Measurements from ENCODE around the gene MBD6. TPM values are rescaled to one million over a fixed set of nuclear protein-coding genes. Genes with fewer than 3 reads are reported as not detected.

The MBD6 gene
- polyA plus RNA-seq, 1 donor from 2014 or later, result 6.3 TPM

DNA sequence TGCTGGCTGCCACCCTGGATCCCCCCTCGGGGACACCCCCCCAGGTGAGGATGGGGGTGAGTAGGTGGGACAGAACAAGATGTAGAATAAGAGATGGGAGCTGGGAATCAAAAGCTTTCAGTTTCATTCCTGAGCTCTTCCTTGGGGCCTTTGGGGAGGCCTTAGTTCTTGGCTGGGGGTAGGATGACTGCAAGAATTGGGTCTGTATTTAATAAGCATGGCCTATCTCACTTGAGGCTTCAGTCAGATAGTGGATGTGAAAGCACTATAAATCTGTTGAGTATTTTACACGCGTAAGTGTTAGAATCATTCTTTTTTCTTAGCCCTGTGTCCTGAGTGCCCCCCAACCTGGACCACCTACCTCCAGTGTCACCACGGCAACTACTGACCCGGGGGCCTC lies 4.6 kb downstream of the MBD6 start:
- no peaks in the 10 kb centered on the region for H3K9me3 Mint-ChIP-seq
- H3K27me3 Mint-ChIP-seq, result no peaks in the 10 kb centered on the region
- H3K36me3 Mint-ChIP-seq, result no peaks in the 10 kb centered on the region
- H3K4me3 Mint-ChIP-seq, result peak overlapping the region in 1 of 4 donors; percentile 32
- H3K27ac Mint-ChIP-seq, result peak overlapping the region in 2 of 3 donors; percentile 47 to 72
- peaks cover 11 to 18% (median 15%) of the 10 kb centered on the region in 3 donors for H3K4me1 Mint-ChIP-seq

DNA sequence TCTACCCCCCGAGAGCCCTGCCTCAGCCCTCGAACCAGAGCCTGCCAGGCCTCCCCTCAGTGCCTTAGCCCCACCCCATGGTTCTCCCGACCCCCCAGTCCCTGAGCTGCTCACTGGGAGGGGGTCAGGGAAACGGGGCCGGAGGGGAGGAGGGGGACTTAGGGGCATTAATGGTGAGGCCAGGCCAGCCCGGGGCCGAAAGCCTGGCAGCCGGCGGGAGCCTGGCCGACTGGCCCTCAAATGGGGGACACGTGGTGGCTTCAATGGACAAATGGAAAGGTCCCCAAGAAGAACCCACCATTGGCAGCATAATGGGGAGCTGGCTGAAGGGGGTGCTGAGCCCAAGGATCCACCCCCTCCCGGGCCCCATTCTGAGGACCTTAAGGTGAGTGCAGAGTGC lies 5.6 kb downstream of the MBD6 start:
- H3K4me1 Mint-ChIP-seq, result peaks cover 10 to 16% (median 15%) of the 10 kb centered on the region in 3 donors
- no peaks in the 10 kb centered on the region for H3K36me3 Mint-ChIP-seq
- H3K27ac Mint-ChIP-seq, result peak overlapping the region in 1 of 3 donors; percentile 18
- H3K4me3 Mint-ChIP-seq, result peak overlapping the region in 1 of 4 donors; percentile 20
- no peaks in the 10 kb centered on the region for H3K27me3 Mint-ChIP-seq
- no peaks in the 10 kb centered on the region for H3K9me3 Mint-ChIP-seq

DNA sequence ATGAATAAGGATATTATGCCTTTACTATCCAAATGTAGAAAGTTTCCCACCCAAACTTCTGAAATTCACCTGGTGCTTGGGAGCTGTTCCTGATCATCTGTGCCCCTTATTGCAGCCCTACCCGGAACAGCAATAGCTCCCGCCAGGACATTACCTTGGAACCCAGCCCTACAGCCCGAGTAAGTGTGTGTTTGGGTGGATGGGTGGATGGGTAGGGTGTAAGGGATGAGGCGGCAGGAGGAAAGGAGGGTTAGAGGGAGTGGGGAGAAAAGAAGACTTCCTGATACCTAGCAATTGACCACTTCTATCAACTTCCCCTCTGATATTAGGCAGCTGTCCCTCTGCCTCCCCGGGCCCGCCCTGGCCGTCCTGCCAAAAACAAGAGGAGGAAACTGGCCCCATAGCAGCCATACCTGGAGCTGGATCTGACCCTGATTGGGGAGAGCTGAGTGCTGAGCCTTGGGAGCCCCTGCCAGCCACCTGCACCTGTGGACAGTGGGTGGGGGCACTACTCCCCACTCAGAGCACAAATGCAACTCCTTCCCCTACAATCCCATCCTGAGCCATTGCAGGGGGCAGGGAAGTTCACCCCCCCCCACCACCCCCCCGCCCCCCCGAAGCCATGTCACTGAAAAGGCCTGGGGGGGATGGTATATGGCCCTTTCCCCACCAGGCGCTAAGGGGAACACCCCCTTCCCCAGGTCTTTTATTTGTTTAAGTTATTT lies 6.4 kb downstream of the MBD6 start:
- H3K4me1 Mint-ChIP-seq, result peaks cover 3 to 9% (median 8%) of the 10 kb centered on the region in 3 donors
- H3K4me3 Mint-ChIP-seq, result peak overlapping the region in 1 of 4 donors; percentile 20
- H3K27ac Mint-ChIP-seq, result peak overlapping the region in 1 of 3 donors; percentile 18
- H3K36me3 Mint-ChIP-seq, result no peaks in the 10 kb centered on the region
- H3K27me3 Mint-ChIP-seq, result no peaks in the 10 kb centered on the region
- no peaks in the 10 kb centered on the region for H3K9me3 Mint-ChIP-seq

DNA sequence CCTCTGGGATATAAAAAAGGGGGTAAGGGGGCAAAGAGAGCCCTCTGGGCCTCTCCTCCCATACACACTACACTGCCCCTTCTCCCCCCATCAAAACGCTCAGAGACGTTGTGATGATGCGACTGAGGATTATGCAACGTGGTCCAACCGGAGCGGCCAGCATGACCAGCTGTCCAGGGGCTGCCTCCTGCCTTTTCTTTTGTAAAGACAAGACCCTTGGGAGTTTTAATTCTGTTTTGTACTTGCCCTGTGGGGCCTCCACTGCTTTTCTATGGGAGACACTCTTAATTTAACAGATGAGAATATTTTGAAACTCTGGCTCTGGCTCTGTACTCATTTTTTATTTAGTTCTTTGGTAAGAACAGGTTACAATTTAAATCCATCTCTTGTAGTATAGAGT lies 7.2 kb downstream of the MBD6 start:
- Mint-ChIP-seq H3K27ac (peak overlapping the region in 1 of 3 donors; percentile 92), H3K36me3 (no peaks in the 10 kb centered on the region), H3K27me3 (no peaks in the 10 kb centered on the region), H3K4me1 (peaks cover 0 to 3% (median 0%) of the 10 kb centered on the region in 3 donors), H3K4me3 (no peak overlapping the region), H3K9me3 (no peaks in the 10 kb centered on the region)

DNA sequence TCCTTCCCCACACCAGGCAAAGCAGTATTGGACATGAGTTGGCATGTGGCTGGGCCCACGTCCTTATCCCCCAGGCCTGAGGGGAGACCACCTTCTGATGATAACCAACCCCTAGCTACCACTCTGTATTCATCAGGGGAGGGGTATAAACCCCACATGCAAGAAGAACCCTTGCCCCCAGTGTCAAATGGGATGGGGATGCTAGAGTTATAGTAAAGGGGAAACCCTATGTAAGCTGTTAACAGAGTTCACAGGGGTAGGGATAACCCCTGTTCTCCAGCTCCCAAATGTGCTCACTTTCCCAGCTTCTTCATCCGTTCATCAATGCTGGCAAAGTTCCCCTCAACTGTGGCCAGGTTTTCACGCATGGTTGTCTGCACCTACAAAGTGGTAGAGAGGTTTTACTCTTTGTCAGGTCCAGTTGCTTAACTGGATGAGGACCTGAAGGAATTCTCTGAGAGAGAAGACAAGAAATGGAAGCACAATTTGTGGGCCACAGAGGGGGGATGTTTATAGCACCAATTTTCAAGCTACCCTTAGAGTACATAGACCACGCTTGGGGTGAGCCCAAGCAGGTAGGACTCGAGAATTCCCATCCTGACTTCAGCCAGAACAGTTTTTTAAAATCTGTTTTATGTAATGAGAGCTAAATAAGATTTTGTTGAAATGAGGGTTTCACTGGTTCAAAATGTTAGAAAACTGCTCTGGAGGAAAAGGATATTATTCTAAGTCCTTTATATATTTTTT lies 7.9 kb downstream of the MBD6 start:
- H3K9me3 Mint-ChIP-seq, result no peaks in the 10 kb centered on the region
- H3K27ac Mint-ChIP-seq, result peak overlapping the region in 1 of 3 donors; percentile 92
- H3K4me3 Mint-ChIP-seq, result no peak overlapping the region
- H3K27me3 Mint-ChIP-seq, result no peaks in the 10 kb centered on the region
- peaks cover 0 to 1% (median 0%) of the 10 kb centered on the region in 3 donors for H3K4me1 Mint-ChIP-seq
- no peaks in the 10 kb centered on the region for H3K36me3 Mint-ChIP-seq

DNA sequence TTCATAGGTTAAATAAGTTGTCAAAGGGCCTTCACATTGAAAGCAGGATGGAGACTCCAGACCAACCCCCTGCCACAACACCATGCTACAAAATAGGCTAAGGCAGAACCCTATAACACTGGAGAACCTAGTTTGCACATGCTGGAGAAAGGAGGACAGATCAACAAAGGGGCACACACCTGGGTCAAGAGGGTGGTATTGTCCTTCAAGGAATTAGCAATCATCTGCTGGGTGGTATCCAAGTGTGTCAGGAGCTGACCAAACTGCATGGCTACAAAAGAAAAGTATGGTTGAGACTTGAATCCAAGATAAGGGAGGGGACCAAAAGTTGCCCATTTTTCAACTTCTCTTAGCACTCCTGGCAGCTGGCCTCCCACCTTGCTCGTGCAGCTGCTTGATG lies 9.2 kb downstream of the MBD6 start:
- no peaks in the 10 kb centered on the region for H3K9me3 Mint-ChIP-seq
- no peaks in the 10 kb centered on the region for H3K36me3 Mint-ChIP-seq
- no peak overlapping the region for H3K4me3 Mint-ChIP-seq
- H3K27me3 Mint-ChIP-seq, result no peaks in the 10 kb centered on the region
- H3K4me1 Mint-ChIP-seq, result peaks cover 0 to 1% (median 0%) of the 10 kb centered on the region in 3 donors
- H3K27ac Mint-ChIP-seq, result peak overlapping the region in 1 of 3 donors; percentile 22

DNA sequence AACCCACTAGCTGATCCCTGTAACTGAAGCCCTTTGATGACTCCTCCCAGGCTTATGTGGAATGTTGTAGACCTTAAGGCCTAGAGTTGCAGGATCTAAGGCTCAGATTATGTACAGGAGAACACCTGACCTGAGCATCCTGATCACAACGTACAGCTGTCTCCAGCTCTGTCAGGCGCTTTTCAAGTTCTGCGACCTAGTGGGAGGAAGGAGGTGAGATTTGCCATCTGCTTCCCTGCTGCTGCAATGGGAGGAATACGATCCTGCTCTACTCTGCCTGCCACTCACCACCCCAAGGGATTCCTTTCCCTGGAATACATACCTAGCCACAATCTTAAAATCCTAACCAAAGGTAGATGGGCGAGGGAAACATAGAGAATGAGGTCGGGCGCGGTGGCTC lies 10.5 kb downstream of the MBD6 start:
- no peak overlapping the region for H3K27ac Mint-ChIP-seq
- H3K27me3 Mint-ChIP-seq, result no peaks in the 10 kb centered on the region
- H3K36me3 Mint-ChIP-seq, result peaks cover under 1% of the 10 kb centered on the region
- no peak overlapping the region for H3K4me3 Mint-ChIP-seq
- no peaks in the 10 kb centered on the region for H3K9me3 Mint-ChIP-seq
- peaks cover 0 to 1% (median 0%) of the 10 kb centered on the region in 3 donors for H3K4me1 Mint-ChIP-seq

DNA sequence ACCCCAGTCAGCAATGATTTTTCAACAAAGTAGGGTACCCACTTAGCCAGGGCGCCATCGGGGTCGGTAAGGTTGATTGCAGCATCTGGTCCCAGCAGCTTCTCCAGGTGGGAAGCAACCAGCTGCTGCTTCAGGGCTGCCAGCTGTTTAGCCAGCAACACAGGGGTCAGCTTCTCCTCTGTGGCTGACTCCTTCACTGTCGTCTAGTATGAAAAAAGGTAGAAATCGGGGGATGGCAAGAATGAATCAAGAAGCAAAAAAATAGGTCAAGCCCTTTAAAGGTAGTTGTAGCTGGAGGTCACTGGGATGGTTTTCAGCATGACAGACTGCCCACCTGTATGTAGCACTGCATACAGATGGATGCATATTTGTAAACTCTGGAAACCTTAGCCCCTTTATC lies 11.6 kb downstream of the MBD6 start:
- Mint-ChIP-seq H3K36me3 (peaks cover 2% of the 10 kb centered on the region), H3K9me3 (no peaks in the 10 kb centered on the region), H3K4me3 (peak overlapping the region in 1 of 4 donors; percentile 60), H3K27me3 (no peaks in the 10 kb centered on the region), H3K27ac (no peak overlapping the region), H3K4me1 (peaks cover 0 to 5% (median 4%) of the 10 kb centered on the region in 3 donors)

DNA sequence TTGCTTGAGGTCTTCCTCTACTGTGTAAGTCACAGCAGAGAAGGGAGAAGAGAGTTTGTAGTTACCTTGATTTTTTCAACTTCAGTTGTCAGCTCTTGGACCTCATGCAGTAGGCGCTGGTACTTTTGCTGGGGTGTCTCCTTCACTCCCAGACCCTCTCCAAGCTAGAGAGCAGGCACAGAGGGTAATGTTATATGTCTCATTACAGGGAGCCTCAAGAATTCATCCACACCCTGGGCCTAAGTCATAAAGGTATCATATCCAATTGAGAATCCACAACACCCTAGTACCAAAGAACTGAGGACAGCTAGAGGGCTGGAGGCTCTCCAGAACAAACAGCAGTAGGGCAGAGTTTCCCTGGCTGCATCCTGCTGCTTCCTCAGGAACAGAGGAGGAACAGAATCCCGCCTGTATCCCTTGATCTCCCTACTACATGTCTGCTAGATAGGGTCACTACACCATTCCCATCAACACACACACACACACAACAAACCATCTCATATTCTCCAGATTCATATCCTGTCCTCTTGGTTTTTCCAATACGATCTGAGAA lies 12.4 kb downstream of the MBD6 start:
- no peaks in the 10 kb centered on the region for H3K9me3 Mint-ChIP-seq
- H3K27me3 Mint-ChIP-seq, result no peaks in the 10 kb centered on the region
- peaks cover 2% of the 10 kb centered on the region for H3K36me3 Mint-ChIP-seq
- peaks cover 0 to 4% (median 3%) of the 10 kb centered on the region in 3 donors for H3K4me1 Mint-ChIP-seq
- H3K27ac Mint-ChIP-seq, result no peak overlapping the region
- H3K4me3 Mint-ChIP-seq, result no peak overlapping the region

DNA sequence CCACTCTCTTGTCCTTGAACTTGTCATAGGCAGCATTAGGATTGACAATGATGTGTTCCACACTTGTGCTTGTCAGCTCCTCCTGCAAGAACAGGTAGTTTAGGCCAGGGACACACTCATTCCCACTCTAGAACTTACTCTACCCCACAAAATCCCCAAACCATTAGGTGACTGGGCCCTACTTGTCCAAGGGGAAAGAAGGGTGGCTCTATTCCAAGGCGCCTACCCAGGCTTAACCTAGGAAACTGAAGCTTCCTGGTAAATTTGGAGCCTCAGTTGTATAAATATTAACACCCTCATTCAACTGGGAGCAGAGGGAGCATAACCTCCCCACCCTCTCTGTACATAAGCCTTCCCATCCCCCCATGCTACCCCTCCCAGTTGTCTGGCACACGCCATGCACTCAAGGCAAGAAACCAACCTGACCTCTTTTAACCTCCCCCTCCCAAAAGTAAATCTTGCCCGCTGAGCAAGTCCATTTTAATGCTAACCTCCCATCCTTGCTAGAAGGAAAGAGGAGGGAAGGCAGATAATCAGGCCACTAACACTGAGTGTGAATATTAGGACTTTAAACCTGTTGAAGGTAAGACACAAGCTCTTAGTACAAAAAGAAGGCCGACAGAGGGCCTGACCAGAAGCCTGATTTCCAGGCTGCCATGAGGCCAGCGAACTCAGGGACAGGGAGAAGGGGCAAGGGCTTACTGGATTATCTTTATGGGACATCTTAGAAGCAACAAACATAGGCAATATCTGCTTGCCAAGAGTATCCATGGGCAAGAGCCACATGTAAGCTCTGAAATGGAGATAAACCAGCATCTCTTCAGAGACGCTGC lies 13.4 kb downstream of the MBD6 start:
- no peaks in the 10 kb centered on the region for H3K27me3 Mint-ChIP-seq
- H3K36me3 Mint-ChIP-seq, result peaks cover 2% of the 10 kb centered on the region
- H3K4me1 Mint-ChIP-seq, result peaks cover 0 to 7% (median 4%) of the 10 kb centered on the region in 3 donors
- no peak overlapping the region for H3K27ac Mint-ChIP-seq
- H3K4me3 Mint-ChIP-seq, result no peak overlapping the region
- no peaks in the 10 kb centered on the region for H3K9me3 Mint-ChIP-seq

DNA sequence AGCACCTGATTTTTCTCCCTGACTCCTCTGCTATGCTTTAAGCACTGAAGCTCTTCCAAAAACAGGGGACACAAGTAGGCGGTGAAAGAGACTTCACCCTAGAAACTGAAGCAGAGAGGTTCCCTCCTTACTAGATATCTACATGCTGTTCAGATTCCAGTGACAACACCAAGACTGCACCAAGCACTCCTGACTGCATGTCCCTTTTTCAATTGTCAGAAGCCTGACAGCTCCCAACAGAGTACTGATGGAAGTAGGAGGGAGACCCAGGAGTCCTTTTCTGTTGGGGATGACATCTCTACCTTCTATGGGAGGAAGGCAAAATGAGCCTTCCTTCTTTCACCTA lies 13.9 kb downstream of the MBD6 start:
- H3K27ac Mint-ChIP-seq, result no peak overlapping the region
- H3K9me3 Mint-ChIP-seq, result no peaks in the 10 kb centered on the region
- H3K4me1 Mint-ChIP-seq, result peaks cover 0 to 10% (median 4%) of the 10 kb centered on the region in 3 donors
- H3K36me3 Mint-ChIP-seq, result peaks cover 4% of the 10 kb centered on the region
- H3K4me3 Mint-ChIP-seq, result no peak overlapping the region
- no peaks in the 10 kb centered on the region for H3K27me3 Mint-ChIP-seq

DNA sequence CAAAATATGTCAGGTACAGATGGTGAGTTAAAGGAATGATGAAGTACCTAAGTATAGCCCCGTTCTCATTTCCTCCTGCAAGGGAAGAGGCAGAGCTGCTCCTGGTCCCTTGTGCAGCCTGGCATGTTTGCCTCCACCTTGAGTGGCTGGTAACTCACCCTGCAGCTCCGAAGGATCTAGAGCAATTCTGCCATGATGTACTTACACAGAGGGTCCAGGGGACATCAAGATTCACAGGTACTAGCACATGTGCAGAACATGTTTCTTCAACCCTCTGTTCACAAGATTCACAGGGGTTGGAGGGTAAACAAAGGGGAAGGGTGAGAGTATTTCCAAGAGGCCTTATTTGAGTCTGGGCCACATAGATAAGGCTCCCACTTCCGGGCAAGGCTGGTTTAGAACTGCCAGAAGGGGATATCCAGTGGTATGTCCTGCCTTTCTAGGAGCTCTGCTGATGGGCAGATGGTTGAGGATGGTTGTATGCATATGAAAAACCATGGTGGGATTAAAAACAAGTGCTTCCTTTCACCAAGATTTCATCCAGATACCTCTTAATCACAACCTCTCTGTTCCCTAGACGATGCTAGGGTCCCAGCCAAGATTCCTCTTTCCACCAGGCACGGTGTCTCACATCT lies 16.6 kb downstream of the MBD6 start:
- no peaks in the 10 kb centered on the region for H3K9me3 Mint-ChIP-seq
- peaks cover 0 to 10% (median 6%) of the 10 kb centered on the region in 3 donors for H3K4me1 Mint-ChIP-seq
- no peaks in the 10 kb centered on the region for H3K27me3 Mint-ChIP-seq
- peaks cover 4% of the 10 kb centered on the region for H3K36me3 Mint-ChIP-seq
- H3K27ac Mint-ChIP-seq, result no peak overlapping the region
- H3K4me3 Mint-ChIP-seq, result no peak overlapping the region

DNA sequence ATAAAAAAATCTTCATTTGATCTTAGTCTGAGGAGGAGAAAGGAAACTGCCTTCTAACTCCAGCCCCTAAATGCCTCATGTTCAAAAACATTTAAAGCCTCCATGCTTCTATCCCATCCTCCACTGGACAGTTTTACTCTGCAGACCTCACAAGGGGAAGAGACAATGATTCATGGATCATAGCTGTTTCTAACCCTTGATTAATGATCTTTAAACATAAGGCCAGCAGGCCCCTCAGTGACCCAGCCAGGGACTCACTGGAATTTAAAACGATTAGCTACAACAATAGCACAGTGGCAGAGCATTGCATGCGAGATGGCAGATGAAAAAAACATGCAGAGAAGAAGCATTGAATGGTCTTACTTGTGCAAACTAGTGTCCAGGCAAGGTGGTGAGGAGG lies 18.4 kb downstream of the MBD6 start:
- H3K27ac Mint-ChIP-seq, result no peak overlapping the region
- no peaks in the 10 kb centered on the region for H3K27me3 Mint-ChIP-seq
- H3K4me1 Mint-ChIP-seq, result peaks cover 4 to 17% (median 16%) of the 10 kb centered on the region in 3 donors
- H3K36me3 Mint-ChIP-seq, result peaks cover 4% of the 10 kb centered on the region
- H3K9me3 Mint-ChIP-seq, result no peaks in the 10 kb centered on the region
- H3K4me3 Mint-ChIP-seq, result no peak overlapping the region

DNA sequence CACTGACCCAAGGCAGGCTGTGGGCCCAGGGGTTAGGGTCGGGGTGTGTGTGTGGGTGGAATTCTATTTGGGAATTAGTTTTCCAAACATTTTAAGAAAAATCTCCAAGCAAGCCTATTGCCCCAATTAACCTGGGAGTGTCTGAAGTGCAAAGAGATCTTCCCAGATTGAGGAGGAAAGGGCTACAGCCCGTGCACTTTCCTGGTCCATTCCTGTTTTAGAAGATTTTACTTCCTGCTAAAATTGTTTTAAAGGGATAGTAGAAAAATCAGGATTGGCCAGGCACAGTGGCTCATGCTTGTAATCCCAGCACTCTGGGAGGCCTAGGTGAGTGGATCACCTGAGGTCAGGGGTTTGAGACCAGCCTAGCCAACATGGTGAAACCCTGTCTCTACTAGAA lies 19.1 kb downstream of the MBD6 start:
- H3K4me1 Mint-ChIP-seq, result peaks cover 9 to 22% (median 19%) of the 10 kb centered on the region in 3 donors
- no peak overlapping the region for H3K27ac Mint-ChIP-seq
- H3K4me3 Mint-ChIP-seq, result no peak overlapping the region
- no peaks in the 10 kb centered on the region for H3K9me3 Mint-ChIP-seq
- peaks cover 4% of the 10 kb centered on the region for H3K36me3 Mint-ChIP-seq
- H3K27me3 Mint-ChIP-seq, result no peaks in the 10 kb centered on the region

Data from IgD-negative memory B cell (primary cell).